Measurements from ENCODE around the gene CAPN5.

The CAPN5 gene

DNA sequence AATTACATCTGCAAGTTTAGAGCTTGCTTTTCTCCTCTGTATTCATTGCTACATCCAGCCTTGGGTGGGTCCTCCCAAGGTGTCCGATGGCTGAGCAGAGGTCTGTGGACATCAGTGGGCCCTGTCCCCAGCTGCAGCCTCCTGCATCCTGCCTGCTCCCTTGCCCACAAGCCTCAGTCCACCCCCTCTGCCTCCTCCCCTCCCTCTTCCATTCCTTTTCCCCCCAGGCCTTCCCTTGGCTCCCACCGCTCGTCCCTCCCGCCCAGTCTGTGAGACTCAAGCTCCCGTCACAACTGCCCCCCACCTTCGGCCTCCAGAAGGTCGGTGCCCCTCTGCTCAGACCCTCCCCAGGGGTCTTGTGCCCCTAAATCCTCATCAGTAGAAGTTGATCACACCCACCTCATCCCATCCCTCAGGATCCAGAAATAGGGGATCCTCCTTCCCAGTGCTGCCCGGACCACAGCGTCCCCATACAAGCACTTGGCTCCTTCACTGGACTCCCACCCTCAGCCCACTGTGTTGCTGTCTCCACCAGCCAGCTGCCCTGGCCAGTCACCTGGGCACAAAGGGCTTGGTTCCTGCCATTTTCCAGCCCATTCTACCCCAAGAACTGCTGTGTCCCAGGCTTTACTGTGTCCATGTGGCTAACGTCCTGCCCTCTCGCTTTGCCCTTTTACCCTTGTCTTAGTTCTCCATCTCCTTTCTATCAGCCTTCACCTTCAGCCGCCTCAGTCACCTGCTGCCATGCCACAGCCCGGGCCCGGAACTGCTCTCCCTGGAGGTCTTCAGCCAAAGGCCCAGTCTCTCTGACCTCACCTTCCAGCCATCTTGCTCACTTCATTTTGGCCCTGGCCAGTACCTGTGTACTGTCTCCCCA lies 33.6 kb downstream of the CAPN5 start:
- no peak for DNase-seq (ENCODE audit: low read depth)

DNA sequence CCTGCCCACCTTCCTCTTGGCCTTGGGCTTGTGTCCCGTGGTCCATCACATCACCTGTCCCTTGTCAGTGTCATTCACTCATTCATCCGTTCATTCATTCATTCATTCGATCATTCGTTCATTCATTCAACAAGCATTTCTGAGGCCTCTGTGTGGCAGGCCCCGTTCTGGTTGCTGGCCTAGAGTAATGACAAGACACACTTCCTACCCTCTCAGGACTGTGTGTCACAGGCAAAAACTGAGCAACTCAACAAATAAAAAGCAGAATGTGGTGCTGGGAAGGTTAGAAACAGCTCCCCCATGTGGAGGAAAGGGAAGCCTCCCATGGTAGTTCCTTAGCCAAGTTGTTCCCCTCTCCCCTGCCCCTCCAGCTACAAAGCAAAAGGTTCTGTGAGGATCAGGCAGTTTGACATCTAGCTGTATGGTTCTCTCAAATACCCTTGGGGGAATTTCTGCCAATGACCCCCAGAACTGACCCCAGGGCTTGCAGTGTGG lies 34.3 kb downstream of the CAPN5 start:
- no peak for DNase-seq (ENCODE audit: low read depth)

DNA sequence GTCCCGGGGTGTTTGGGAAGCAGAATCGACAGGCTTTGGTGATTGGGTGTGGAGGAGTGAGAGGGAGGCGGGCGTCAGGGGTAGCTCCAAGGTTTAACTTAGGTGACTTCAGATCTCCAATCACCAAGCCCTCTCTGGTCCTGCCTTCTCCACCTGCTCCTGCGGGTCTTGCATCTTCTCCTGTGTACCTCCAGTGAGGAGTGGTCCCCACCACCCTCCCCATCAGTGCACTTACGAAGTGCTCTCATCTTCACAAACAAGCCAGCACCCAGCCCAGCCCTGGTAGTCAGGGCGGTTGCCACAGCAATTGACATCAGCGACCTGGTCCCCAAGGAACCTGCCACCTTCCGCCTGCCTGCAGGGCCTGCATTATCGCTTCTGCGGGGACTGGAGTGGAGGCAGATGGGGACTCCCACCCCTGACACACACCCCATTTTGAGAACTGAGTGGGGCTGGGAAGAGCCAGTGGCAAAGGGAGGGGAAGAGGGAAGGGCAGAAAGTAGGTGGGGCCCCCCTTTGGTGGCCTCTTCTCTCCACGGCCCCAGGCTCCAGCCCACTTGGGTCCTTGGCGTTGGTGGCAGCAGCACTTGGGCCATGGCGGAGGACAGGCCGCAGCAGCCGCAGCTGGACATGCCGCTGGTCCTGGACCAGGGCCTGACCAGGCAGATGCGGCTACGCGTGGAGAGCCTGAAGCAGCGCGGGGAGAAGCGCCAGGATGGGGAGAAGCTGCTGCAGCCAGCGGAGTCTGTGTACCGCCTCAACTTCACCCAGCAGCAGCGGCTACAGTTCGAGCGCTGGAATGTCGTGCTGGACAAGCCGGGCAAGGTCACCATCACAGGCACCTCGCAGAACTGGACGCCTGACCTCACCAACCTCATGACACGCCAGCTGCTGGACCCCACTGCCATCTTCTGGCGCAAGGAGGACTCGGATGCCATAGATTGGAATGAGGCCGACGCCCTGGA lies 35.8 kb downstream of the CAPN5 start, which contains the start of gene OMP:
TSS of gene OMP (plus strand) at position 595 of the 965 bp plus-strand sequence. CDS start at position 595, 0 bp downstream.
- no peak for DNase-seq (ENCODE audit: low read depth)

DNA sequence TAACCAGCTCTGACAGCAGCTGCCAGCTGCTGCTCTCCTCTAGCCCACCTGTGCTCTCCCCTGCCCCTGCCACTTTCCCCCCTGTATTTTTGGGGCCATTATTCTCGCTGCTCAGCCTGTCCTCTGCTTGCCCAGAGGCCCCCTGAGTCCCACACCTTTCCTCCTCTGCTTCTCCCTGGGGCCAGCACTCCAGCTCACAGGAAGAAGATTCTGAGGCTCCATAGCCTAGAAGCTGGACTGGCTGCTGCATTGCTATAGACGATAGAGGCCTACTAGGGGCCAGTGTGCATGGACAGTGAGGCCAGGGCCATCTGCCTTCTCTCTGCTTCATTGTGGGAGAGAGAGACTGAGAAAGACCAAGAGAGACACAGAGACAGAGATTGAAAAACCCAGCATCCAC lies 36.5 kb downstream of the CAPN5 start:
- DNase-seq (ENCODE audit: low read depth): no peak

DNA sequence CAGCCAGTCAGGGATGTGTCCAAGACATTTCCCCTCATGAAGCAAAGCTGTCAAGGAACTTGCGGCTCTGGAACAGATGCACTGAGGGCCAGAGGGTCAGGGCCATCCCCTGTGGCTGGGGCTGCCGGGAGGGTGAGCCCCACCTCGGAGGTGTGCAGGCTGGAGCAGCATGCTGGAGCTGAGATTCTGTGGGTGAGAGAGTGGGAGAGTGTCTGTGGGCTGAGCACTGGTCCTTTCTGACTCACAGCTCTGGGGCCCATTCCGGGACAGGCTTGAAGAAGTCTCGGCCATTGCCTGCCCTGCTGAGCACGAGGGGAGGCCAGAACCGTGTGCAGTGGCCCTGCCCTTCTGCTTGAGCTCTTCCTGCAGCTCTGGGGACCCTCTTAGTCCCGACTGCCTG lies 38.0 kb downstream of the CAPN5 start:
- DNase-seq (ENCODE audit: low read depth): no peak

DNA sequence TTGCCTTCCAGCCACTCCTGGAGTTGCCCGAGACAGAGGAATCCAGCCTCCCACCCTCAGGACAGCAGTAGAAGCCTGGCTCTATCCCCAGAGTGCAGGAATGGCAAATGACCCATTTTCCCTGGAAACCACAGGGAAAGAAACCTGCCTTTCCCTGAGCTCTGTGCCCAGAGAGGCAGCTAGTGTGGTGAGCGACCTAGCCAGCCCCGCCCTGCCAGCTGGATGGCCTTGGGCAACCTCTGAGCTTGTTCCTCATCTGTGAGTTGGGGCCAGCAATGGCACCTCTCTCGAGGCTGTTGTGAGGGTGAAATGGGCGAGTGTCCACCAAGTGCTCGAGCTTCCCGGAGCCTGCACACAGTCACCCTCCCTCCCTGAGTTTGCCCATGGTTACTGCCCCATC lies 39.5 kb downstream of the CAPN5 start:
- DNase-seq (ENCODE audit: low read depth): no peak

DNA sequence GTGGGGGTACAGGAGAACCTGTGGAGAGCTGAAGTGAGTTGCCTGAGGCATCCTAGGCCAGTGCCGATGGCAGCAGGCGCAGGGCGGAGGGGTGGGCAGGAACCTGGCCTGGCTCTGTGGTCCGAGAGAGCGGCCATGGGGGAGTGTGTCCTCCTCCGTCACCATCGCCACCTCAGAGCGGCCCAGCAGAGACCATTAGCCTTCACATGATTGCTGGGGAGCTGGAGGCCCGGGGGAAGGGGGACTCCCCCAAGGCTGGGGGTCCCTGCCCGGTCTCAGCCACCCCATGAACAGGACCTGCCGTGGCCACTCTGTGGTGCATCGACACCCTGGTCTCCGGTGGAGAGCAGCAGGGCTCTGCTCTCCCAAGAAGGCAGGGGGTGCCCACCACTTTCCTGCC lies 40.0 kb downstream of the CAPN5 start:
- DNase-seq (ENCODE audit: low read depth): no peak

DNA sequence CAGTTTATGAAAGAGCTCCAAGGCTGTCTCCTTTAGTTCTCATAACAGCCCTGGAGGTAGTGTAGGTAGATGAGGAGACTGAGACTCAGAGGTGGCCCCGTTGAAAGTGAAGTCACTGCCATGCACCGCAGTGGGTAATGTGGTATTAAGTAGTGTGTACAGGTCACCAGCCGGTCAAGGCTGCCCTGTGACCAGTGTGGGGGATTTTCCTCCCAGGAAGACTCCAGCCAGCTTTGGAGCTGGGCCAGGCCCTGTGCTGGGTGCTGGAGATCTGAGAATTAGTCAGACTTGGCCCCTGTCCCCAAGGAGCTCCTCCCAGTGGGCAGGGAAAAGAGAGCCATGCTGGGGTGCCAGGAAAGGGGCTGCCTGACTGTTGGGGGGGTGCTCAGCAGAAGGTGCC lies 41.2 kb downstream of the CAPN5 start:
- DNase-seq (ENCODE audit: low read depth): no peak

DNA sequence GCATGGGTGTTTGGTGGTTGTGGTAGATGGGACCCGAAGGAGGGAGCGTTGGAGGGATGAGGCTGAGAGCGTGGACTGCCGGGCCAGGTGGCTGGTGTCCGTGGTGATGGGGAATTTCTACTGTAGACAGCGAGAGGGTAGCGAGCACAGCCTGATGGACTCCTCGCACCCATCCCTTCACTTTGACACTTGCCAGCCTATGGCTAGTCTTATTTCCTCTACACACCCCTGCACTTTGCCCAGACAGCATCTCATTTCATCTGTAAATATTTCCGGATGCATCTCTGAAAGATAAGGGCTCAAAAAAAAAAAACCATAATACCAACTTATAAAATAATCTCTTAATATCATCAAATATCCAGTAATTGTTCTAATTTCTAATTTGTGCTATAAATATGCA lies 41.7 kb downstream of the CAPN5 start:
- DNase-seq (ENCODE audit: low read depth): no peak

DNA sequence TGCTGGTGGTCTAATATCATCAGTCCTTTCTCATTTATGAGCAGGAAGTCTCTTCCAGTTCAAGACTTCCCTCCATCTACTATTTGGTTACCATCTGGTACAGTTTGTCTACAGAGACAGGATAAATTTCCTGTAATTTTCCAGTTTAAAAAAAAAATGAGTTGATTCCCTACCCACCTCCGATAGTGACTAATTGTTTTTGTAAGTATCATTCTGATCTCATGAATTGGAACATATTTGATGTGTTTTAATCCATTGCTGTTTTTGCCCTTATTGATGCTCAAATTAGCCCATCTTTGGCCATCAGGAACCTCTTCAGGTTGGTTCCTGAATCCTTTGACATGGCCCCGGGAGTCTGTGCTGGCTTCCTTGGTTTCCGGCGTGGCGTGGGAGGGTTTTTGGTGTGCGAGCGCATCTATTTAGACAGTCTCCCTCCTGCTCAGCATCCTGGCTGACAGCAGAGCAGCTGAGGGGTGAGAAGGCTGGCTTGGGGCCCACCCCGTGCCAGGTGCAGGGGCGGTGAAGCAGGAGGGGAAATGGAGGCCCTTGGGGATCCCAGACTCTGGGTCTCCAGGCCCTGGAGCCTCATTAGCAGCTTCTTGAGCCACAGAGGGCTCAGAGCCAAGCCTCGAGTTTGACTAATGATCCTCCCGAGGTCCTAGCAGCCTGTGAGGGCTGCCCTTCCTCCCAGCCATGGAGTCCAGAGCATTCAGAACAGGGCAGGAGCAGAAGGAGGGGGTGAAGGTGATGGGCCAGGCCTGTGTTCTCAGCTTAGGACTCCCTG lies 42.7 kb downstream of the CAPN5 start:
- DNase-seq (ENCODE audit: low read depth): no peak

DNA sequence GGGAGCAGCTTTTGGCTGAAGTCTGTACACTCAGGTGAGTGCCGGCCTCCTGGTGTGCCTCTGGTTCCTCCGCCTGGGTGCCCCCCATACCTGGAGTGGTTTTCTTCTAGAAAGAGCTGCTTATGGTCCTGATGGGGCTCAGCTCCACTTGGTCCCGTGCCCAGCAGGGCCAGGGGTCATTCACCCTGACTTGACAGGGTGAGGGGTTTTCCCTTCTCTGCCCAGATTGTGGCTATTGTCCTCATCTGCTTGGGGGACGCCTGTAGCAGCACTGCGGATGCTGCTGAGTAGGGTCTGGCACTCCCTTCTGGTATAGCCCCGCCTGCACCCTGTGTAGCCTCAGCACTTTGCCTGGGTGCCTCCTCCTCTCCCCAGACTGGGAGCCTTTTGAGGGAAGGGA lies 44.1 kb downstream of the CAPN5 start:
- DNase-seq (ENCODE audit: low read depth): no peak

DNA sequence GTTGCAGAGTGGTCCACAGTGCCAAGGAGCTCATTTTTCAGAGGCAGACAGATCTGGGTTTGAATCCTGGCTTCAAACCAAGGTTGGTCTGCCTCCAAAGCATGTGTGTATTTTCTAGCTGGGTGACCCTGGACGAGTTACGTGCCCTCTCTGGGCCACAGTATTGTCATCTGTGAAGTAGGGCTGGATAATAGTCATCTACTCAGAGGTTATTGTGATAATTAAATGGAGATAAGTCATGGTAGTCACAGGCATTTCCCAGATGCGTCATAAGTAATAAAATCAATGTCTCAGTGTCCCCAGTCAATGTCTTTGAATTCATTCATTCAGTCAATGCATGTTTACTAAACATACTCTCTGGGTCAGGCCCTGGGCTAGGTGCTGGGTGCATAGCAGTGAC lies 44.5 kb downstream of the CAPN5 start:
- DNase-seq (ENCODE audit: low read depth): no peak

DNA sequence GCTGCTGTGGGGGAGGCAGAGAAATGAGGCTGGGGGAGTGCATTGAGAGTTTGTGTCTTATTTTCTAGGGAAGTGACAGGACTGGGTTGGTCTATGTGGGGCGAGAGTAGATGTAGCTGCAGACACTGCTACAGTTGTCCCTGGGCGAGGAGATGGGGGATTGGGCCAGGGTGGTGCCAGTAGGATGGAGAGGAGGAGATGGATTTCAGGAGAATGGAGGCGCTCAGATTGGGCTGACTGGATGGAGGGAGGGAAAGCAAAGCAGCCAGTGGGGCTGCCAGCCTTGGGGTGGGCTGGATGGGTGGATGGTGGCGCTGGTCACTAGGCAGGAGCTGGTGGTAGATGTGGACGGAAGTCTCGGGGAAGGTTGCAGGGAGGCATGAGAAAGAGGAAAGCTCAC lies 45.2 kb downstream of the CAPN5 start:
- DNase-seq (ENCODE audit: low read depth): no peak

DNA sequence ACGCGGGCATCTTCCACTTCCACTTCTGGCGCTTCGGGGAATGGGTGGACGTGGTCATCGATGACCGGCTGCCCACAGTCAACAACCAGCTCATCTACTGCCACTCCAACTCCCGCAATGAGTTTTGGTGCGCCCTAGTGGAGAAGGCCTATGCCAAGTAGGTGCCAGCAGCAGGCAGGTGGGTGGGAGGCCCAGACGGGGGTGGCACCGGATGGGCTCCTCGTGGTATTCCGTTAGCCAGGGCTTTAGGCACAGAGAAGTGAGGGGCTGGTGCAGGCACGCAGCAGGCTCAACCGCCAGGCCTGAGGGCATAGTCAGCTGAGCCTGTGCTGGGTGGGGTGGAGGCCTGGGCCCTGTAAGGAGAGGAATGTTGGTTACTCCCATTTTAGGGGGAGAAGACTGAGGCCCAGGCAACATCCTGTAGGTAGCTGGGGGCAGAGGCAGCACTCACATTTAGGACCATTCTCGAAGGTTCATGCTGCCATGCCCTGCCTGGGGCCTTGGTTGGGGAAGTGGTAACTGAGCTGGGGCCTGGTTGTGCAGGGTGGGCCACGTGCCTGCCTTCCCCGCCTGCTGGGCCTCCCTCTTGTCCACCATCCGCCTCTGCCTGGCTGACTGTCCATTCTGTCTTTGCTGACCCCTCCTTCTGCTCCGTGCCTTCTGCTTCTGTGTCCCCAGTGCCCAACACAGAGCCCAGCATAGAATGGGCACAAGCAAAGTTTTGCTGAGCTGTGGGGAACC lies 46.0 kb downstream of the CAPN5 start:
- no peak for DNase-seq (ENCODE audit: low read depth)

DNA sequence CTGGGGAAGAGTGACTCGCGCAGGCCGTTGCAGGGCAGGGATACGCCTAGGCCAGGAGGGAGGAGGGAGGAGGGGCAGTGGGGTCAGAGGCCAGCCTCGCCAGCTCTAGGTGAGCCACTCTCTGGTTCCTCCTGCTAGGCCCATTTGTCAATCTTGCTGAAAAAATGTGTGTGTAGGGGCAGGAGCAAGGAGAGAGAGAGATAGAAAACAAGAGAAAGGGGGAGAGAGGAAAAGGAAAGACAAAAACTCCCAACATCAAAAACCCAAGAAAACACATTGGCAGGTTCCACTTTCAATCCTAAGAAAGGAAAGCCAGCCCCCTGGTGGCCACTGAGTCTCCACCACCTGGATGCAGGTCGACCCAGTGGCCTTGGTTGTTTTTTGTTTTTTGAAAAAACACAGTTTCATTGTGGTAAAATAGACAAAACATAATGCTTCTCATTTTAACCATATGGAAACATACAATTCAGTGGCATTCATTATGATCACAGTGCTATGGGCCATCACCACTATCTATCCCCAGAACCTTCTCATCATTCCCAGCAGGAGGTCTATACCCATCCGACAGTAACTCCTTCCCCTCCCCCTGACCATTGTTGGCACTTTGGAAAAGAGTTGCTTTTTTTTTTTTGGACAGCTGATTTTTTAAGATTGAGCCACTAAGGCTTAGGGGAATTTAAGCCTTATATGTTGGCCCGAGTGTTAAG lies 46.8 kb downstream of the CAPN5 start:
- no peak for DNase-seq (ENCODE audit: low read depth)

DNA sequence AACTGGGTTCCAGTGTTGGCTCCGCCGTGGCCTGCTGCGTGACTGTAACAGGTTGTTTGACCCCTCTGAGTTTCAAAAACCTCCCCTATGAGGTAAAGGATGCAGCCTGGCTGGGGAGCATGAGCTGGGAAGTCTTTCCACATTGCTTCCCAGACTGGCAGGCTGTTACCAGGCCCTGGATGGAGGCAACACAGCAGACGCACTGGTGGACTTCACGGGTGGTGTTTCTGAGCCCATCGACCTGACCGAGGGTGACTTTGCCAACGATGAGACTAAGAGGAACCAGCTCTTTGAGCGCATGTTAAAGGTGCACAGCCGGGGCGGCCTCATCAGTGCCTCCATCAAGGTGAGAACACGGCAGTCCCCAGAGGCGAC lies 47.3 kb downstream of the CAPN5 start:
- DNase-seq (ENCODE audit: low read depth): no peak

DNA sequence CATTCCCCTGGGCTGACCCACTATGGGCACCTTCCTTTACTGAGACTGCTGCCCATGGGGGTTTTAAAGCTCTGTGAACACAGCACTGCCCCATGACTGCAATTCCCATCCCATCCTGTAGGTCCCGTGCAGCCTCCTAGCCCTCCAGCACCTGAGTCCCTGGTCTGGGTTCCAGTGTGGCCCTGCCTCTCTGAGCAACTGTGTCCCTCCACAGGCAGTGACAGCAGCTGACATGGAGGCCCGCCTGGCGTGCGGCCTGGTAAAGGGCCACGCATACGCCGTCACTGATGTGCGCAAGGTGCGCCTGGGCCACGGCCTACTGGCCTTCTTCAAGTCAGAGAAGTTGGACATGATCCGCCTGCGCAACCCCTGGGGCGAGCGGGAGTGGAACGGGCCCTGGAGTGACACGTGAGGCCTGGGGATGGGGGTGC lies 48.4 kb downstream of the CAPN5 start:
- DNase-seq (ENCODE audit: low read depth): no peak

DNA sequence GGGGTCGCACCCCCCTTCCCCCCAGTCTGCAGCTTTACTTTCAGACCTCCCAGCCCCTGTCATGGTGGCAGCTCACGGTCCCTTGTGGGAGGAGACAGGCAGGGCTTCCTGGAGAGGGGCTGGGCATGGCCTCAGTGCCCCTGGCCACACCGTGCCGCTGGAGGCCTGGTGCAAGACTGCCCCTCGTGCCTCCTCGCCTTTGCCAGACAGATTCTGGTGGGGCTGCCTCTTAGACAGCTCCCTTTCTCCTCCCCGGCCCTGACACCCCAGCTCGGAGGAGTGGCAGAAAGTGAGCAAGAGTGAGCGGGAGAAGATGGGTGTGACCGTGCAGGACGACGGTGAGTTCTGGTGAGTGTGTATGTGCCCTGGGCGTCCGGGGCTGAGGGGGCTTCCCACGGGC lies 49.2 kb downstream of the CAPN5 start:
- no peak for DNase-seq (ENCODE audit: low read depth)

DNA sequence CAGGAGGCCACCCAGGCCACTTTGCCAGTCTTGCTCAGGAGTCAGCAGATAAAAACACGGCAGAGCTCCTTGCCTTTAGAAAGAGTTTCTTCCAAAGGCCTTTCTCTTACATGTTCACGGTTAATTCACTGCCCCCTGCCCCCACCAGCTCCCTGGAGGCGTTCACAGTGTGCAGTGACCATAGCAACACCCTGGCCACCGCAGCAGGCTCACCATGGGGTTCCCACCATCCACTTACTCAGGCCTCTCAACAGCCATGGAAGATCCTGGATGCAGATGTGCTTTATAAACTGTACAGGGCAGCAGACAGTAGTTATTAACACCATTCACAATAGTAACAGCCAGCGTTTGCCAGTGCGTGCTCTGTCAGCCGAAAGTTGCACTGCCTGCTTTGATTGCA lies 50.7 kb downstream of the CAPN5 start:
- DNase-seq (ENCODE audit: low read depth): no peak

DNA sequence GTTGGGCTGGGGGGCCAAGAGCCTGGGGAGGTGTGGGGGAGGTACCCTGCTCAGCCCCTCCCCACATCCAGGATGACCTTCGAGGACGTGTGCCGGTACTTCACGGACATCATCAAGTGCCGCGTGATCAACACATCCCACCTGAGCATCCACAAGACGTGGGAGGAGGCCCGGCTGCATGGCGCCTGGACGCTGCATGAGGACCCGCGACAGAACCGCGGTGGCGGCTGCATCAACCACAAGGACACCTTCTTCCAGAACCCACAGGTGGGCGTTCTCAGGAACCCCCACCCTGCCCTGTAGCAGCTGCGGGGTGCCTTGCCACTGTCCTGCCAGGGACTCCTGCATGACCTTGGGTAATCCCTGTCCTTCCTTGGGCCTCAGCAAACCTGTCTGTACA lies 51.3 kb downstream of the CAPN5 start:
- no peak for DNase-seq (ENCODE audit: low read depth)

DNA sequence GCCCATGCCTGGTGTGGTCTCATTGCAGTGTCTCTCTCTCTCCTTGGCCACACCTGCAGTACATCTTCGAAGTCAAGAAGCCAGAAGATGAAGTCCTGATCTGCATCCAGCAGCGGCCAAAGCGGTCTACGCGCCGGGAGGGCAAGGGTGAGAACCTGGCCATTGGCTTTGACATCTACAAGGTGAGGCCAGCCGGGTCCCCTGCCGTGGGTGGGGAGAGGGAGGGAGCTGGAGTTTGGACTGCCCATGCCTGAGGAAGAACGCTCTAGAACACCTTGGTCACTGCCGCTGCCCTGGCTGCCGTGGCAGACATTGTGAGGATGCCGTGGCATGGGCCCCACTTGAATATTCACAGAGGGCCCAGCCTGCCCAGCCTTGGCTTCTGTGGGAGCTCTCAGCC lies 52.2 kb downstream of the CAPN5 start:
- DNase-seq (ENCODE audit: low read depth): no peak
